HG03135 (cell line): ENCODE data around the gene SULT2B1.
"Not testable (repeated sequence)": the region's sequence is repeated elsewhere in the genome, so short reads cannot be mapped to it uniquely, and the experiment has no call there.

Experiments used
- ATAC-seq: cut with Tn5 transposase; IDR thresholded peaks from one replicate; pipeline ENCODE4 v1.9.1; 2021; ENCODE audit warnings: mild to moderate bottlenecking, moderate library complexity; ENCODE audit not compliant: unreplicated experiment

The SULT2B1 gene

GRCh38 chr19:48524732-48525131 is 27.2 kb upstream of the SULT2B1 start:
- ATAC-seq: no peak

- no peak for ATAC-seq
Measured at GRCh38 chr19:48529156-48529555, 22.8 kb upstream of the SULT2B1 start.

- no peak for ATAC-seq
Measured at GRCh38 chr19:48530066-48530720, 21.8 kb upstream of the SULT2B1 start.

- ATAC-seq: no peak
Measured at GRCh38 chr19:48530770-48531169, 21.2 kb upstream of the SULT2B1 start.

- ATAC-seq: no peak
Measured at GRCh38 chr19:48533770-48534169, 18.2 kb upstream of the SULT2B1 start.

GRCh38 chr19:48537541-48537940 is 14.4 kb upstream of the SULT2B1 start:
- no peak for ATAC-seq

- ATAC-seq: not testable (repeated sequence)
Measured at GRCh38 chr19:48538057-48538456, 13.9 kb upstream of the SULT2B1 start.

- ATAC-seq: no peak
Measured at GRCh38 chr19:48539503-48540096, 12.4 kb upstream of the SULT2B1 start.

- no peak for ATAC-seq
Measured at GRCh38 chr19:48540110-48540509, 11.9 kb upstream of the SULT2B1 start.

- ATAC-seq: no peak
Measured at GRCh38 chr19:48541813-48542212, 10.2 kb upstream of the SULT2B1 start.

GRCh38 chr19:48543121-48543710 is 8.8 kb upstream of the SULT2B1 start:
- ATAC-seq: no peak

GRCh38 chr19:48544856-48545750 is 6.9 kb upstream of the SULT2B1 start:
- ATAC-seq: no peak

GRCh38 chr19:48547722-48548121 is 4.2 kb upstream of the SULT2B1 start:
- no peak for ATAC-seq

GRCh38 chr19:48548253-48548911 is 3.6 kb upstream of the SULT2B1 start:
- ATAC-seq: no peak

- no peak for ATAC-seq
Measured at GRCh38 chr19:48549380-48549779, 2.6 kb upstream of the SULT2B1 start.

- ATAC-seq: no peak
Measured at GRCh38 chr19:48552406-48553322, 692 bp downstream of the SULT2B1 start.

GRCh38 chr19:48553676-48554384 is 1.9 kb downstream of the SULT2B1 start:
- ATAC-seq: no peak

GRCh38 chr19:48554385-48555091 is 2.6 kb downstream of the SULT2B1 start:
- ATAC-seq: no peak

GRCh38 chr19:48556163-48556562 is 4.2 kb downstream of the SULT2B1 start:
- no peak for ATAC-seq
